AG09309 (cell line): ENCODE measurements around the gene COX7A2L.
A peak's percentile ranks its signal among the peaks of the same experiment; 100 is the strongest.
"Not testable (repeated sequence)": the region's sequence is repeated elsewhere in the genome, so short reads cannot be mapped to it uniquely, and the experiment has no call there.

ENCODE experiments used
- DNase-seq: peaks from one replicate; pipeline ENCODE4 v3.0.0-alpha.2; 2010; ENCODE audit warnings: low read depth
- H3K4me3 ChIP-seq: 2 replicates; pipeline ENCODE4 v1.5.1; 2011; ENCODE audit warnings: mild to moderate bottlenecking, low read depth, low read length, moderate library complexity; ENCODE audit not compliant: control insufficient read depth
- TF ChIP-seq, protein P1 (sequence below): IDR thresholded peaks from 2 replicates; pipeline ENCODE4 v1.5.1; 2011; ENCODE audit warnings: mild to moderate bottlenecking, low read depth, low read length, inconsistent platforms; ENCODE audit not compliant: insufficient read depth, control insufficient read depth; ENCODE audit errors: missing control alignments

Gene COX7A2L

DNA sequence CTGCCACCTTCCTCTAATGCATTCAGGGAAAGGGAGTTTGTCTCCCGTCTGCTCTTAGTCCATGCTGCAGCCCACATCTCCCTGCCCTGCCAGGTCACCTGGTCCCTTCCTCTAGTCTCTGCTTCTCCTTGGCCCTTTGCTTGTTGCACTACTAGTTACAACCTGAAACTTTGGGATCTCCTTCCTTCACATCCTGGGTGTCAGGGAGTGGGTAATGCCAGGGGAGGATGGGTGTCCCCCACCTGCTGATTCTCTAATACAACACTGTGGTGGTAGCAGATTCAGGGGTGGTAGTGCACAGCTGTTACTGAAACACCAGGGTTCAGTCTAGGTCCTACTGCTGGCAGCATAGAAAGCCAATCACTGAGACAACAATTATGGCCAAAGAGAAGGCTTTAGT lies 31.2 kb upstream of the COX7A2L start:
- no peak overlapping the region for H3K4me3 ChIP-seq
- TF ChIP-seq, protein P1, sequence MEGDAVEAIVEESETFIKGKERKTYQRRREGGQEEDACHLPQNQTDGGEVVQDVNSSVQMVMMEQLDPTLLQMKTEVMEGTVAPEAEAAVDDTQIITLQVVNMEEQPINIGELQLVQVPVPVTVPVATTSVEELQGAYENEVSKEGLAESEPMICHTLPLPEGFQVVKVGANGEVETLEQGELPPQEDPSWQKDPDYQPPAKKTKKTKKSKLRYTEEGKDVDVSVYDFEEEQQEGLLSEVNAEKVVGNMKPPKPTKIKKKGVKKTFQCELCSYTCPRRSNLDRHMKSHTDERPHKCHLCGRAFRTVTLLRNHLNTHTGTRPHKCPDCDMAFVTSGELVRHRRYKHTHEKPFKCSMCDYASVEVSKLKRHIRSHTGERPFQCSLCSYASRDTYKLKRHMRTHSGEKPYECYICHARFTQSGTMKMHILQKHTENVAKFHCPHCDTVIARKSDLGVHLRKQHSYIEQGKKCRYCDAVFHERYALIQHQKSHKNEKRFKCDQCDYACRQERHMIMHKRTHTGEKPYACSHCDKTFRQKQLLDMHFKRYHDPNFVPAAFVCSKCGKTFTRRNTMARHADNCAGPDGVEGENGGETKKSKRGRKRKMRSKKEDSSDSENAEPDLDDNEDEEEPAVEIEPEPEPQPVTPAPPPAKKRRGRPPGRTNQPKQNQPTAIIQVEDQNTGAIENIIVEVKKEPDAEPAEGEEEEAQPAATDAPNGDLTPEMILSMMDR, result no peak
- no peak for DNase-seq

DNA sequence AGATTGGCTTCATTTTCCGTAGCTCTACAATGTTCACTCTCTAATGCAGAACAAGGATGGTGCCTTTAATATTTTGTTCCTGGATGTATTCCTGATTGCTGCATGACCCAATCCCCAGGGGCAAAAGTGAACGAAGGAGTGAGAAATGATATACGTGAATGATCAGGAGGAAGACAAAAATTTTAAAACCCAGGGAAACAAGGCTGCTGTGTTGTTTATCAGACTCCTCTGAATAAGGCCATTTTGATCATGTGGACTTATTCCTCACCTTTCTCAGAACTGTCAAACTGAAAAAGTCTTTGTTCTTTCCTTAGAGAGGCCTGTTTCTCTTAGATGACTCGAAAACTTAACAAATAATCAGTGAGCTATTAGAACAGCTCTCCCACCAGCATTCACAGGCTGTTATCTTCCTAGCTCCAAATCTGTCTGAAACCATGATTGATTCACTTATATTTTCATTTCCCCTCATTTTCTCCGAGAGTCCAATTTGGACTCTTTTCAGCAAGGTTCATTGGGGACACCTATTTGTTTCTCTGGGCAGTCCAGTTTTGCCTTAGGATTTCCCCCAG lies 29.5 kb upstream of the COX7A2L start:
- TF ChIP-seq, protein P1, result no peak
- DNase-seq, result no peak
- no peak overlapping the region for H3K4me3 ChIP-seq

DNA sequence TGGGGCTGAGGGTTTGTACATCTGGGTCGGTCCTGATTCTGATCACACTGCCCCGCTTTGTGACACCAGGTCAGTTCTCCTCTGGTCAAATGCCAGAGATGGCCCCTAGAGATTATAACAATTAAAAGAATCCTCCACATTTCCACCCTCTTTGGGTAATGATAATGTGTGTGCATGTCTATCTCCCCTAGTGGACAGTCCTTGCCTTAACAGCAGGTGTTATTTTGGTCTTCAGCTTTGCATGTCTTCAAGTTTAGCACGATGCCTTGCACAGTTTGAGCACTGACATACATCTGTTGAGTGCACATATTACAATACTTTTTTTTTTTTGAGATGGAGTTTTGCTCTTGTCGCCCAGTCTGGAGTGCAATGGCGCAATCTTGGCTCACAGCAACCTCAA lies 25.7 kb upstream of the COX7A2L start:
- no peak for DNase-seq
- TF ChIP-seq, protein P1, result peak; percentile 38
- no peak overlapping the region for H3K4me3 ChIP-seq

DNA sequence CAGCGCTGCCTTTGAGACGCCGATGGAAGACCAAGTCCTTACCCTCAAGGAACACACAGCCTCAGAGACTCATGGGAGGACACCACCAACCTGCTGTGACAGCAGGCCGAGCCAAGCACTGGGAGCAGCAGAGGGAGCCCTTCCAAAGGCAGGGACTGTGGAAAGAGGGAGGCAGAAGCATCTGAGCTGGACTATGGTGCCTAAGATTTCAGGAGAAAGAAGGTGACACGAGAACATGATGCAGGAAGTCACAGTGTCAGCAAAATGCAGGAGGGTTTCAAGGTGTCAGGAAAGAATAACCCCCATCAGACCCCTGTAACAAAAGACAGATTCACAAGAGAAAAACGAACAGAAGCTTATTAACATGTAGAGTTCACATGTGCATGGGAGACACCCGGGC lies 24.2 kb upstream of the COX7A2L start:
- TF ChIP-seq, protein P1, result peak; percentile 30
- H3K4me3 ChIP-seq, result no peak overlapping the region
- no peak for DNase-seq

DNA sequence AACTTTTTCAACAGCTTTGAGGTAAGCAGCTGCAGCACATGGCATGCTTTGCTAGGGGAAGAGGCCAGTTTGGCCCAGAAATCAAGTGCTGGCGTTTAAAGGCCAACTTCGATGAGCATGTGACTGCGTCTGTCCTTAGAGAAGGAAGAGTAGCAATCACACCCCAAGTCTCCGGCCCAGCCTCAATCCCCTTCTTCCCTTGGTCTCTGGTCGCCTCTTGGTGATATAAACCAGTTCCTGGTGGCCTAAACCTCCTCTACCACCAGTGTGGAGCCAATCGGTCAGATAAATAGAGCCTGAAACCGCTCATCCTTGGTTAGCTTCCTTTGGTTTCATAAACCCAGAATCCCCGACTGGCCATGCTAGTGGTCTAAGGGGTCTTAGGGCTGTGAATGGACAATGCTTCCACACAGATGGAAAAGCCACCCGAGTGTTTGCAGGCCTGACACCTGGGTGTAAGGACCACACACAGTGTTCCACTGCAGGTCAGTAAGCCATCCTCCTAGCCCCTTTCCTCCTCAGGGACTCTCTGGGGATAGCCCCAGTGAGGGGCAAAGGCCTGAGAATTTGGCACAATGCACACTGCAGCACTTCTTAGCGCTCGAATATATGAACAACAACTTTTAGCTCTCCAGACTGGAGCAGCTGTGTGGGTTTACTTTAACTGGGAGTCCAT lies 23.0 kb upstream of the COX7A2L start:
- DNase-seq, result no peak
- no peak overlapping the region for H3K4me3 ChIP-seq
- TF ChIP-seq, protein P1, result no peak

DNA sequence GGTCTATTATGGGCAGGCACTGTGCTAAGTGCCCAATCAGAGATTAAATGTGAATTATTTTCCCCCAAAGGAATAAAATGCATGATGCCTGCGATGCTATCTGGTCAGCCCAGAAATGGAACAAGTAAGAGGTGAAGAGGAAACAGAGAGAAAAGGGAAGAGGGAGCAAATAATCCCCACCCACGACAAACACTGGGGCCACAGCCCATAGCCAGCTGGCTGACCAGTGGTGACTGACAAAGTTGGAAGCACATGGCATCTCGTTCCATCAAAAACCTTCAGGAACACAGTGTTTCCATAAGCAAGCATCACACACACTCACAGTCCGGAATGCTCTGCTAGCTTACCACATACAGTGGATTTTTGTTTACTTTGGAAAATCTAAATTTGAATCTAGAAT lies 21.1 kb upstream of the COX7A2L start:
- DNase-seq, result no peak
- TF ChIP-seq, protein P1, result no peak
- no peak overlapping the region for H3K4me3 ChIP-seq

DNA sequence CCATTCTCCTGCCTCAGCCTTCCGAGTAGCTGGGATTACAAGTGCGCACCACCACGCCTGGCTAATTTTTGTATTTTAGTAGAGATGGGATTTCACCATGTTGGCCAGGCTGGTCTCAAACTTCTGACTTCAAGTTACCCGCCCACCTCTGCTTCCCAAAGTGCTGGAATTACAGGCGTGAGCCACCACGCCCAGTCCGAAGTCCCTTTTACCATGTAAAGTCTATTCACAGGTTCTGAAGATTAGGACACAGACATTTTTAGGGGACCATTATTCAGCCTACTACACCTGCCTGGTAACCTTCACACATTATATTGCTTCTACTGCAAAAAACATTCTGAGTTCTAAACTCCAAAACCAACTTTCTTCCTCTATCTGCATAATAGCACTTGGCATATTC lies 19.0 kb upstream of the COX7A2L start:
- DNase-seq, H3K4me3 ChIP-seq: not testable (repeated sequence)
